H1 (cell line): ENCODE results near the gene BRSK2. TPM values are rescaled to one million over a fixed set of nuclear protein-coding genes. Genes with fewer than 3 reads are reported as not detected.

Experiments
- CTCF ChIA-PET: fragments of 300-600 bp; sonication (Branson Sonifier 250); formaldehyde crosslinking; loops from one replicate; lab custom pipeline; 2021; ENCODE audit not compliant: partially characterized antibody; lab: Charles Lee
- POLR2A ChIA-PET: fragments of 300-600 bp; sonication (Branson Sonifier 250); formaldehyde crosslinking; loops from one replicate; lab custom pipeline; 2021; ENCODE audit warnings: inconsistent platforms; ENCODE audit not compliant: partially characterized antibody; lab: Charles Lee
- DNase-seq, 2 experiments: peaks; one replicate each; pipeline versions ENCODE4 v3.0.0 to v3.0.0-alpha.2; 2010 to 2022; ENCODE audit warnings: low spot score in 2 of 2, low read depth in 1 of 2, mixed read lengths in 1 of 2
- FAIRE-seq: peaks from 2 replicates; lab custom pipeline; 2011; peaks lifted over from hg19 to GRCh38; lab: Jason Lieb, UNC
- H2AFZ ChIP-seq: 2 replicates; pipeline ENCODE4 v1.8.1; 2012; ENCODE audit warnings: low read length, inconsistent platforms
- H2AK5ac ChIP-seq: 2 replicates; pipeline ENCODE4 v1.6.1; 2013; ENCODE audit warnings: low read depth, low read length
- H2BK120ac ChIP-seq: replicated peaks from 2 replicates; pipeline ENCODE3; 2013; ENCODE audit warnings: low read depth, low read length, inconsistent platforms
- H2BK12ac ChIP-seq: 2 replicates; pipeline ENCODE4 v1.6.1; 2013; ENCODE audit warnings: low read depth, low read length
- H2BK15ac ChIP-seq: 2 replicates; pipeline ENCODE4 v1.6.1; 2013; ENCODE audit warnings: low read length
- H2BK20ac ChIP-seq: 2 replicates; pipeline ENCODE4 v1.6.1; 2013; ENCODE audit warnings: low read length
- H2BK5ac ChIP-seq: 2 replicates; pipeline ENCODE4 v1.6.1; 2013; ENCODE audit warnings: low read depth, low read length
- H3K14ac ChIP-seq: 2 replicates; pipeline ENCODE4 v1.6.1; 2013; ENCODE audit warnings: inconsistent platforms; ENCODE audit not compliant: insufficient read length
- H3K18ac ChIP-seq: 2 replicates; pipeline ENCODE4 v1.6.1; 2013; ENCODE audit warnings: low read length; ENCODE audit errors: extremely low read depth
- H3K23ac ChIP-seq: 2 replicates; pipeline ENCODE4 v1.6.1; 2013; ENCODE audit warnings: inconsistent platforms; ENCODE audit not compliant: insufficient read length
- H3K23me2 ChIP-seq: 2 replicates; pipeline ENCODE4 v1.6.1; 2013; ENCODE audit warnings: low read depth, low read length
- H3K27ac ChIP-seq: 2 replicates; pipeline ENCODE4 v1.6.1; 2011; ENCODE audit warnings: low read depth, low read length, inconsistent platforms
- H3K27me3 ChIP-seq, 4 experiments: replicated peaks in 1 of 4; 1 replicate in 1 of 4; 2 replicates in 3 of 4; pipeline versions ENCODE4 v1.6.1 to v1.8.1; 2011 to 2013; ENCODE audit warnings: low read length in 3 of 4, mild to moderate bottlenecking in 3 of 4, inconsistent platforms in 2 of 4, mixed read lengths in 2 of 4, moderate library complexity in 1 of 4; ENCODE audit not compliant: control insufficient read depth in 3 of 4, insufficient read depth in 3 of 4; ENCODE audit errors: extremely low read depth in 1 of 4
- H3K36me3 ChIP-seq, 4 experiments: 2 replicates each; pipeline versions ENCODE4 v1.6.1 to v1.8.1; 2011 to 2013; ENCODE audit warnings: mild to moderate bottlenecking in 4 of 4, low read length in 3 of 4, moderate library complexity in 2 of 4, control low read depth in 1 of 4, inconsistent platforms in 1 of 4; ENCODE audit not compliant: insufficient read depth in 4 of 4, control insufficient read depth in 2 of 4
- H3K4ac ChIP-seq: replicated peaks from 2 replicates; pipeline ENCODE3; 2013; ENCODE audit warnings: low read length, low read depth, mixed read lengths, inconsistent platforms; ENCODE audit not compliant: insufficient read length
- H3K4me1 ChIP-seq, 4 experiments: replicated peaks in 1 of 4; 1 replicate in 1 of 4; 2 replicates in 3 of 4; pipeline versions ENCODE4 v1.6.1 to v1.8.1; 2011 to 2013; ENCODE audit warnings: low read length in 3 of 4, inconsistent platforms in 2 of 4, mixed read lengths in 1 of 4; ENCODE audit not compliant: insufficient read depth in 4 of 4, control insufficient read depth in 3 of 4
- H3K4me2 ChIP-seq, 2 experiments: 2 replicates each; pipeline versions ENCODE4 v1.6.1 to v1.8.1; 2011 to 2013; ENCODE audit warnings: low read depth in 2 of 2, low read length in 2 of 2, control low read depth in 1 of 2, inconsistent platforms in 1 of 2, mild to moderate bottlenecking in 1 of 2; ENCODE audit not compliant: insufficient read depth in 1 of 2
- H3K4me3 ChIP-seq, 4 experiments: fragments of 200-600, 300-600 bp in 1 of 4; sonication (generic), shearing (Covaris generic), sonication (Bioruptor Twin) in 1 of 4; 2 replicates each; pipeline versions ENCODE4 v1.5.1 to v1.8.1; 2011 to 2016; ENCODE audit warnings: low read length in 4 of 4, low read depth in 3 of 4, control low read depth in 2 of 4, inconsistent platforms in 2 of 4, mild to moderate bottlenecking in 2 of 4, mixed read lengths in 1 of 4, moderate library complexity in 1 of 4; ENCODE audit not compliant: insufficient read depth in 2 of 4; ENCODE audit errors: extremely low read depth in 1 of 4
- H3K56ac ChIP-seq: replicated peaks from 2 replicates; pipeline ENCODE3; 2013; ENCODE audit warnings: low read depth, mild to moderate bottlenecking, mixed read lengths, low read length, inconsistent platforms; ENCODE audit not compliant: insufficient read length
- H3K79me1 ChIP-seq: 2 replicates; pipeline ENCODE4 v1.6.1; 2013; ENCODE audit warnings: low read depth, low read length, control low read depth
- H3K79me2 ChIP-seq, 2 experiments: 2 replicates each; pipeline versions ENCODE4 v1.6.1 to v1.8.1; 2012 to 2013; ENCODE audit warnings: low read length in 2 of 2, mild to moderate bottlenecking in 2 of 2, inconsistent platforms in 1 of 2; ENCODE audit not compliant: insufficient read depth in 2 of 2, control insufficient read depth in 1 of 2
- H3K9ac ChIP-seq, 4 experiments: replicated peaks in 1 of 4; 1 replicate in 1 of 4; 2 replicates in 3 of 4; pipeline versions ENCODE4 v1.6.1 to v1.8.1; 2011 to 2013; ENCODE audit warnings: low read depth in 3 of 4, low read length in 3 of 4, control low read depth in 2 of 4, mild to moderate bottlenecking in 2 of 4, moderate library complexity in 2 of 4, inconsistent platforms in 1 of 4; ENCODE audit errors: extremely low read depth in 1 of 4
- H3K9me3 ChIP-seq, 2 experiments: 2 replicates each; pipeline versions ENCODE4 v1.6.1 to v1.8.1; 2012 to 2013; ENCODE audit warnings: mild to moderate bottlenecking in 2 of 2, moderate library complexity in 2 of 2, control low read depth in 1 of 2, inconsistent platforms in 1 of 2, low read depth in 1 of 2, low read length in 1 of 2, mixed read lengths in 1 of 2; ENCODE audit not compliant: insufficient read depth in 2 of 2
- H4K20me1 ChIP-seq, 2 experiments: replicated peaks in 1 of 2; 2 replicates each; pipeline versions ENCODE3 to v1.8.1; 2011 to 2013; ENCODE audit warnings: inconsistent platforms in 2 of 2, low read length in 2 of 2, mild to moderate bottlenecking in 1 of 2; ENCODE audit not compliant: insufficient read depth in 2 of 2, control insufficient read depth in 1 of 2
- H4K5ac ChIP-seq: 2 replicates; pipeline ENCODE4 v1.6.1; 2013; ENCODE audit warnings: low read length, low read depth, mixed read lengths, inconsistent platforms; ENCODE audit not compliant: insufficient read length
- H4K8ac ChIP-seq: 2 replicates; pipeline ENCODE4 v1.8.0; 2013; ENCODE audit warnings: mild to moderate bottlenecking, moderate library complexity, low read length, inconsistent platforms; ENCODE audit not compliant: insufficient read depth; ENCODE audit errors: extremely low read depth
- H4K91ac ChIP-seq: replicated peaks from 2 replicates; pipeline ENCODE3; 2013; ENCODE audit warnings: low read length, mixed read lengths, inconsistent platforms; ENCODE audit not compliant: insufficient read length
- BACH1 ChIP-seq: IDR thresholded peaks from 2 replicates; pipeline ENCODE4 v1.6.1; 2012; ENCODE audit warnings: low read length, improper control_type of control experiment
- CBX8 ChIP-seq: fragments of 300-800, 300-1000 bp; sonication (generic); IDR thresholded peaks from 2 replicates; pipeline ENCODE4 v1.7.1; 2016; ENCODE audit warnings: low read depth, low read length, borderline replicate concordance
- CEBPB ChIP-seq: IDR thresholded peaks from 2 replicates; pipeline ENCODE4 v1.6.1; 2012; ENCODE audit warnings: low read depth, low read length
- EGR1 ChIP-seq: IDR thresholded peaks from 2 replicates; pipeline ENCODE4 v1.6.1; 2011; ENCODE audit warnings: low read depth, low read length, borderline replicate concordance
- GABPA ChIP-seq: IDR thresholded peaks from 2 replicates; pipeline ENCODE4 v1.6.1; 2011; ENCODE audit warnings: mild to moderate bottlenecking, low read length, moderate library complexity, borderline replicate concordance; ENCODE audit not compliant: insufficient read depth
- HDAC6 ChIP-seq: IDR thresholded peaks from one replicate; pipeline ENCODE4 v1.7.1; 2012; ENCODE audit warnings: low read depth, mild to moderate bottlenecking, inconsistent platforms, low read length, moderate library complexity
- KDM4A ChIP-seq: IDR thresholded peaks from one replicate; pipeline ENCODE4 v1.7.1; 2012; ENCODE audit warnings: low read depth, mild to moderate bottlenecking, moderate library complexity, low read length, inconsistent platforms; ENCODE audit not compliant: severe bottlenecking
- RFX5 ChIP-seq: IDR thresholded peaks from 2 replicates; pipeline ENCODE4 v1.6.1; 2011; ENCODE audit warnings: low read depth, low read length, improper control_type of control experiment, borderline replicate concordance
- RXRA ChIP-seq: IDR thresholded peaks from 2 replicates; pipeline ENCODE4 v1.6.1; 2011; ENCODE audit warnings: low read depth, mild to moderate bottlenecking, low read length, moderate library complexity; ENCODE audit not compliant: insufficient read depth
- TAF1 ChIP-seq: IDR thresholded peaks from 2 replicates; pipeline ENCODE4 v1.6.1; 2011; ENCODE audit warnings: mild to moderate bottlenecking, low read depth, low read length
- WGBS, 2 experiments: shearing (Covaris generic) in 1 of 2; methylation state at CpG; one replicate each; pipeline versions ENCODE4 v1.1.6 to v1.1.7; 2013 to 2015; ENCODE audit warnings: low lambda C conversion rate in 2 of 2, mixed read lengths in 2 of 2, inconsistent platforms in 1 of 2, low coverage in 1 of 2, missing lambda C conversion rate in 1 of 2; ENCODE audit not compliant: insufficient replicate concordance in 2 of 2, insufficient coverage in 1 of 2, insufficient read length in 1 of 2; ENCODE audit errors: extremely low coverage in 1 of 2, missing lambda C conversion rate in 1 of 2; 5-methylcytosine and 5-hydroxymethylcytosine counted together
- polyA plus RNA-seq, 7 experiments: library from polyadenylated mRNA; depleted of rRNA in 3 of 7; stranded (reverse) in 5 of 7; unstranded in 2 of 7; fragments of >200 nt in 5 of 7; fragments of 200-250 nt in 2 of 7; gene quantifications; 1 replicate in 5 of 7; 2 replicates in 1 of 7; 4 replicates in 1 of 7; pipeline versions ENCODE4 v1.2.1 to v1.2.3, GENCODE V29; 2011 to 2013; ENCODE audit warnings: missing spikeins in 2 of 7, mixed read lengths in 2 of 7
- total RNA-seq: library from RNA; stranded (reverse); fragmentation: NEBNext Ultra II Directional; extraction: Animal tissue kit (Norgen Biotek cat#: 25700); gene quantifications from 2 replicates; pipeline ENCODE4 v1.2.1, GENCODE V29; 2021
- TF ChIP-seq, protein P1 (sequence below): IDR thresholded peaks from 2 replicates; pipeline ENCODE4 v1.6.1; 2011; ENCODE audit warnings: low read length, improper control_type of control experiment

Gene BRSK2
- total and polyA plus RNA-seq, 2 of the 8 experiments (the other 6 are each of a cell fraction or from before 2014, with no cell fraction given) = 17.3 to 27.1 TPM

DNA sequence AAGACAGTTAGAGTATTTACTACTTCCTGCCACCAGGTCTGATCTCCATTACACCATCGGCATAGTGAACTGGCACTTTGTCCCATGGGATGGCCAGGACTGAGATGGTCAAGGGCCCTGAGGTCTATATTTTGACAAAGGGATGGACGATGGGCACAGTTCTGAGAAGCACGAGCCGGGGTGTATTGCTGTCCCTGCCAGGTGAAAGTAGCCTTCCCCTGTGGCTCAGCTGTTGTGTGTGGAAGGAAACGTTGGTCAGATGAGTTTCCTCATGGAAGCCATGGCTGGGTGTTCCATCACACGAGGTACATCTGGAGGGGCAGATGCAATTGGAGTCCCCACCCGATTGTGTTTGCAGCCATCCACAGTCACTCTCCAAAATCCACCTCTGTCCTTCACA lies 27.9 kb upstream of the BRSK2 start:
- Histone ChIP-seq H2AFZ (no peak overlapping the region), H3K18ac (no peak overlapping the region), H2BK5ac (no peak overlapping the region), H3K23ac (no peak overlapping the region), H4K5ac (no peak overlapping the region), H3K4me2 (no peak overlapping the region), H2BK15ac (no peak overlapping the region), H3K4ac (no peak overlapping the region), H3K79me1 (no peaks in the 10 kb centered on the region), H3K9me3 (peaks cover 40 to 72% of the 10 kb centered on the region in 2 experiments), H3K27ac (no peak overlapping the region), H3K56ac (no peak overlapping the region), H4K91ac (no peak overlapping the region), H3K9ac (no peak overlapping the region), H3K36me3 (no peaks in the 10 kb centered on the region), H3K27me3 (no peaks in the 10 kb centered on the region), H4K20me1 (no peaks in the 10 kb centered on the region), H3K23me2 (no peaks in the 10 kb centered on the region), H3K4me1 (no peaks in the 10 kb centered on the region), H3K14ac (no peak overlapping the region), H3K4me3 (no peak overlapping the region), H2BK120ac (no peak overlapping the region), H3K79me2 (no peaks in the 10 kb centered on the region), H4K8ac (no peak overlapping the region), H2AK5ac (no peak overlapping the region), H2BK20ac (no peak overlapping the region), H2BK12ac (no peak overlapping the region)
- ChIA-PET POLR2A (no interaction called here), CTCF (no interaction called here)
- no peak for TF ChIP-seq HDAC6
- TF ChIP-seq EGR1 = no peak
- TF ChIP-seq RFX5 = no peak
- no peak for TF ChIP-seq BACH1
- TF ChIP-seq GABPA = no peak
- no peak for TF ChIP-seq TAF1
- TF ChIP-seq KDM4A = no peak
- no peak for TF ChIP-seq CBX8
- no peak for TF ChIP-seq RXRA
- TF ChIP-seq CEBPB = no peak
- TF ChIP-seq, protein P1, sequence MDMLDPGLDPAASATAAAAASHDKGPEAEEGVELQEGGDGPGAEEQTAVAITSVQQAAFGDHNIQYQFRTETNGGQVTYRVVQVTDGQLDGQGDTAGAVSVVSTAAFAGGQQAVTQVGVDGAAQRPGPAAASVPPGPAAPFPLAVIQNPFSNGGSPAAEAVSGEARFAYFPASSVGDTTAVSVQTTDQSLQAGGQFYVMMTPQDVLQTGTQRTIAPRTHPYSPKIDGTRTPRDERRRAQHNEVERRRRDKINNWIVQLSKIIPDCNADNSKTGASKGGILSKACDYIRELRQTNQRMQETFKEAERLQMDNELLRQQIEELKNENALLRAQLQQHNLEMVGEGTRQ = no peak
- FAIRE-seq = no peak
- WGBS, 2 experiments = 92% methylated on average over 7 of the region's 7 CpGs; no CpG with 5 or more reads in 1 of the 2 experiments
- DNase-seq = no peak
